Esophagus squamous epithelium (tissue), 4 donors: ENCODE data around the gene KRTAP5-6.

ENCODE experiments used
- CTCF ChIP-seq, 6 experiments: fragments of 450-650 bp in 4 of 6; fragments of 200-600 bp in 2 of 6; sonication (generic) in 2 of 6; IDR thresholded peaks; one replicate each; pipeline ENCODE4 v1.5.1; 2016 to 2019; ENCODE audit warnings: antibody characterized with exemption in 6 of 6, mild to moderate bottlenecking in 4 of 6, moderate library complexity in 4 of 6
- POLR2A ChIP-seq, 4 donors: fragments of 450-650 bp; IDR thresholded peaks; one replicate each; pipeline ENCODE4 v1.6.1; 2017; ENCODE audit warnings: antibody characterized with exemption in 4 of 4, mild to moderate bottlenecking in 4 of 4, moderate library complexity in 3 of 4

DNA sequence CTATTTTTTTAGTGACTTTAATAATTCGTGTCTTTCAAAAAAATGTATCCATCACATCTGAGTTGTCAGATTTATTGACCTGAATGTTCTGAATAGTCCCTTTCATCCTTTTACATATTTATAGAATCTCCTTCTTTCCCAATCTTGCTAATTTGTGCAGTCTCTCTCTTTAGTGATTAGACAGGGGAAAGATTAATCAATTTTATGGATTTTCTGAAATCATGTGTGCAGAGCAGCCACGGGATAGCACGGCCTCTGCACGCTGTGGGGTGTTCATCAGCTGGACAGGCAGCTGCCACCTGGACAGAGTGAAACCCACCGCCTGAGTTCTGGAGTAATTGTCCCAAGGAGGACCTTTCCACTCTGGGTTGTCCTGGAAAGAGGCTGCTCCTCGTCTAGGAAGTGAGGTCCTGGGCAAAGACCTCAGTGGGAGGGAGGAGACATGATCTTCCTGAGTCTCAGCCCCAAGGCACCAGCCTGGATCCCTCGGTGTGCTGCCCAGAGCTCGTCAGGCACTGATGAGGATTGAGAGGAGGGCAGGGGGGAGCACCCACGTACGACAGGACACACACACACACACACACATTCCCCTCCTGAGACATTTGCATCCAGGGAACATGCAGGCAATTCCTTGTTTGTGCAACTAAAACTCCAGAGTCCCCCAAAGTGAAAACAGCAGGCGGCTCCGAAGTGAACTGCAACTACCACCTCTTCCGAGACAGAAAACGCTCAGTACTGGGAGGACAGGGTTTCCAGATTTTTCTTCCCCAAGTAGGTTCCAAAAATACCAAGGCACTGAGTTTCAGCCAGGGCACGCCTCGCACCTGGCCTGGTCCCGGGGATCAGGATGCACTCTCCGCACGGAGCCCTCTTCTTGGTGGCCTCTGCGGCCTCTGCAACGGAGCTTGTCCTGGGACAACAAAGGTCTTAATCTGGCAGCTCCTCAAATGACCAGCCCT, 22.5 kb upstream of the KRTAP5-6 start:
- no peak for TF ChIP-seq CTCF (IDR thresholded peaks at IDR 0.05)
- TF ChIP-seq POLR2A (IDR thresholded peaks at IDR 0.05): no peak
